Activated T-cell treated with anti-CD3 and anti-CD28 coated beads, Interleukin-2, amount 50 U/mL, for 24 hours (primary cell): ENCODE measurements around the gene TLCD1.

Experiments
- DNase-seq: peaks from one replicate; pipeline ENCODE4 v3.0.0-alpha.2; 2020
- H3K27ac Mint-ChIP-seq: 2 replicates; pipeline ENCODE4 v1.8.0; 2020; ENCODE audit warnings: mild to moderate bottlenecking, mixed read lengths
- H3K27me3 Mint-ChIP-seq: 2 replicates; pipeline ENCODE4 v1.8.0; 2020; ENCODE audit warnings: mixed read lengths
- H3K36me3 Mint-ChIP-seq: 2 replicates; pipeline ENCODE4 v1.8.0; 2020; ENCODE audit warnings: low read depth, mixed read lengths
- H3K4me1 Mint-ChIP-seq: 2 replicates; pipeline ENCODE4 v1.8.0; 2020; ENCODE audit warnings: low read depth, mixed read lengths
- H3K4me3 Mint-ChIP-seq: 2 replicates; pipeline ENCODE4 v1.8.0; 2020; ENCODE audit warnings: mild to moderate bottlenecking, moderate library complexity, mixed read lengths
- H3K9me3 Mint-ChIP-seq: 2 replicates; pipeline ENCODE4 v1.8.0; 2020; ENCODE audit warnings: mixed read lengths

The TLCD1 gene

DNA sequence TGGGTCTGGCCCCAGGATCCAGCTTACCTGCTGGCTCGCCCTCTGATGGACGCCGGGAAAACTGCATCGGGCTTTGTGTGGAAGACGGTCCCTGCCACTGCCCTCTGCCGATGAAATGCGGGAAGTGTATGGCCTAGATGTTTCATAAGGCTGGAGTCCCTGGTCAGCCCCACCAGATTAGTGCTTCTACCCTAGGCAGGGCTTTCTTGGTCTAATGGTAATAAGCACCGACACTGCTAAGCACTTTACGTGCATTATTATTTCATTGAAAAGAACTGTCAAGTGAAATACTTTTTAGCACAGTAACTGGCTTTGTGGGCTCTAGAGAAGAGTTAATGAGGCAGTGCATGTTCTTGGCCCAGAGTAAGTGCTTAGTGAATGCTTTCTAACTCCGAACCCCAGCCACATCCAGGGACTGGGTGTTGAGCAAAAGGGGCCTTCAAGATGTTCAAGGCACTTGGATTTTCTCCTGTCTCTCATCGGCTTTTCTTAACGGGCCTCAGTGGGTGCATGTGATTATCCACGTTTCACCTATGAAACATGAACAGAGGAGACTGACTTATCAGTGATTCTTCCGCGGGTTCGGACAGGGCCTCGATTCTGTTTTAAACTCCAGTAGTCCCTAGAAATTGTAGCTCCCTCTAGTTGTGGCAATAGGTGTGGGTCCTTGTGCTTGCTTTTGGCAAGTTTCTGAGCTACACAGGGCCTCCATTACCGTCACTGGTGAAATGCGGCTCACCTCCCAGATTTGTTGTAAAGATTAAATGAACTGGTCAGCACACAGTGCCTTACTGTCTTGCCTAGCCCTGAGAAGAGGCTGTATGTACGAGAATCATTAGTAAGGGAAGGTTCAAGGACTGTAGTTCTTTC lies 24.4 kb upstream of the TLCD1 start:
- peaks cover 82% of the 10 kb centered on the region for H3K36me3 Mint-ChIP-seq
- DNase-seq, result peak; percentile 89
- no peaks in the 10 kb centered on the region for H3K9me3 Mint-ChIP-seq
- H3K4me1 Mint-ChIP-seq, result peaks cover 49% of the 10 kb centered on the region
- H3K27me3 Mint-ChIP-seq, result no peaks in the 10 kb centered on the region
- H3K27ac Mint-ChIP-seq, result peak overlapping the region; percentile 80
- H3K4me3 Mint-ChIP-seq, result peak overlapping the region; percentile 51

DNA sequence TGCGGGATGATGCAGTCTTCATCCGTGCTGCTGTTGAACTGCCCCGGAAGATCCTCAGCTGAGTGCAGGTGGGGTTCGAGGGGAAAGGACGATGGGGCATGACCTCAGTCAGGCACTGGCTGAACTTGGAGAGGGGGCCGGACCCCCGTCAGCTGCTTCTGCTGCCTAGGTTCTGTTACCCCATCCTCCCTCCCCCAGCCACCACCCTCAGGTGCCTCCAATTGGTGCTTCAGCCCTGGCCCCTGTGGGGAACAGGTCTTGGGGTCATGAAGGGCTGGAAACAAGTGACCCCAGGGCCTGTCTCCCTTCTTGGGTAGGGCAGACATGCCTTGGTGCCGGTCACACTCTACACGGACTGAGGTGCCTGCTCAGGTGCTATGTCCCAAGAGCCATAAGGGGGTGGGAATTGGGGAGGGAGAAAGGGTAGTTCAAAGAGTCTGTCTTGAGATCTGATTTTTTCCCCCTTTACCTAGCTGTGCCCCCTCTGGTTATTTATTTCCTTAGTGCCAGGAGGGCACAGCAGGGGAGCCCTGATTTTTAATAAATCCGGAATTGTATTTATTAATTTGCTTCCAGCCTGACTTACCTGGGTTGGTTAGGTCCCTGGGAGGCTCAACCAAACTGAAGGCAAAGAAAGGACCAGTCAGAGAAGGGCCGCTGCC lies 23.6 kb upstream of the TLCD1 start:
- no peak for DNase-seq
- H3K4me3 Mint-ChIP-seq, result peak overlapping the region; percentile 51
- peak overlapping the region; percentile 92 for H3K27ac Mint-ChIP-seq
- H3K4me1 Mint-ChIP-seq, result peaks cover 49% of the 10 kb centered on the region
- no peaks in the 10 kb centered on the region for H3K9me3 Mint-ChIP-seq
- no peaks in the 10 kb centered on the region for H3K27me3 Mint-ChIP-seq
- peaks cover 84% of the 10 kb centered on the region for H3K36me3 Mint-ChIP-seq

GRCh38 chr17:28748852-28749515 lies 23.0 kb upstream of the TLCD1 start:
- H3K27me3 Mint-ChIP-seq, result no peaks in the 10 kb centered on the region
- peak overlapping the region; percentile 92 for H3K27ac Mint-ChIP-seq
- H3K4me1 Mint-ChIP-seq, result peaks cover 49% of the 10 kb centered on the region
- no peak for DNase-seq
- no peaks in the 10 kb centered on the region for H3K9me3 Mint-ChIP-seq
- H3K36me3 Mint-ChIP-seq, result peaks cover 84% of the 10 kb centered on the region
- H3K4me3 Mint-ChIP-seq, result peak overlapping the region; percentile 39

DNA sequence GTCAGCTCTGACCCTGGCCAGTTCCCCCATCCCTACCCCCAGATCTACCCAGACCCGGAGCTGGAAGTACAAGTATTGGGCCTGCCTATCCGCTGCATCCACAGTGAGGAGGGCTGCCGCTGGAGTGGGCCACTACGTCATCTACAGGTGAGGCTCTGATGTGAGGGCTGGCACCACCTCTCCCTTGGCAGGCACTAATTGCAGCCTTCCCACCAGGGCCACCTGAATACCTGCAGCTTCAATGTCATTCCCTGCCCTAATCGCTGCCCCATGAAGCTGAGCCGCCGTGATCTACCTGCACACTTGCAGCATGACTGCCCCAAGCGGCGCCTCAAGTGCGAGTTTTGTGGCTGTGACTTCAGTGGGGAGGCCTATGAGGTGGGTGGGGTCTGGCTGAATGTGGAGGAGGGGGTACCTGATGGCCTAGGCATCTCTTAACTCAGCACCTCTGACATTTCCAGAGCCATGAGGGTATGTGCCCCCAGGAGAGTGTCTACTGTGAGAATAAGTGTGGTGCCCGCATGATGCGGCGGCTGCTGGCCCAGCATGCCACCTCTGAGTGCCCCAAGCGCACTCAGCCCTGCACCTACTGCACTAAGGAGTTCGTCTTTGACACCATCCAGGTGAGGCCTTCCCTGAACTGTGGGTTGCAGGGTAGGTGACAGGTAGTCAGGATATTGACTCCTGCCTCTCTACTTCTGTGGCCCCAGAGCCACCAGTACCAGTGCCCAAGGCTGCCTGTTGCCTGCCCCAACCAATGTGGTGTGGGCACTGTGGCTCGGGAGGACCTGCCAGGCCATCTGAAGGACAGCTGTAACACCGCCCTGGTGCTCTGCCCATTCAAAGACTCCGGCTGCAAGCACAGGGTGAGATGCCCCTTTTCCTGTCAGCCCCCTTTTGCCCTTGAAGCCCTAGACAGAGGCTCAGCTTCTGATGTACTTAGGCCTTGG lies 22.0 kb upstream of the TLCD1 start:
- H3K4me3 Mint-ChIP-seq, result no peak overlapping the region
- H3K27ac Mint-ChIP-seq, result peak overlapping the region; percentile 92
- no peak for DNase-seq
- peaks cover 51% of the 10 kb centered on the region for H3K4me1 Mint-ChIP-seq
- no peaks in the 10 kb centered on the region for H3K27me3 Mint-ChIP-seq
- peaks cover 84% of the 10 kb centered on the region for H3K36me3 Mint-ChIP-seq
- H3K9me3 Mint-ChIP-seq, result no peaks in the 10 kb centered on the region

DNA sequence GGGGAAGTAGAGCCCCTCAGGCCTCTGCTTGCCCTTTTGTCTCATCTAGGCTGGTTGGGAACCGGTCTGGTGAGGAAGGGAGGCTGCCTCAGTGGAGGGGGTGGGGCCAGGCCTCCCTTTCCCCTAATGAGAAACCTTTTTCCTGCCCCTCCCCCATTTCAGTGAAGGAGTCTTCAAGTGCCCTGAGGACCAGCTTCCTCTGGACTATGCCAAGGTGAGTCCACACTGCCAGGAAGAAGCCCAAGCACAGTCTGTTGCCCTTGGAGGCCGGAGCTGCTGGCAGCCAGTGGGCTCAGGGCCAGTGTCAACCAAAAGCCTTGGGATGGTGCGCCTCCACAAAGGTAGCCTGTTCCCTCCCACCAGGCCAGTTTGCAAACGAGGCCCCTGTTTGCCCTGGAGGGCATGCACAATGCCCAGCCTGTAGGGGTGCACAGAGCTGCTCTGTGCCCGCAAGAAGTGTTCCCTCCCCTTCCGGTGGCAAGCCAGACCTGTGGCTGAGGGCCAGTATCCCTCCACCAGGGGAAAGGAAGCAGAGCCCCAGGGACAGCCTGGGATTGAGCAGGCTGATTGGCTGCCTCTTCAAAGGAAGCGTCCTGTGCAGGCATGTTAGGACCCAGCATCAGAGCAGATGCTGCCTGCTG lies 21.1 kb upstream of the TLCD1 start:
- no peaks in the 10 kb centered on the region for H3K27me3 Mint-ChIP-seq
- DNase-seq, result no peak
- H3K4me1 Mint-ChIP-seq, result peaks cover 50% of the 10 kb centered on the region
- peak overlapping the region; percentile 93 for H3K4me3 Mint-ChIP-seq
- no peaks in the 10 kb centered on the region for H3K9me3 Mint-ChIP-seq
- peak overlapping the region; percentile 92 for H3K27ac Mint-ChIP-seq
- peaks cover 77% of the 10 kb centered on the region for H3K36me3 Mint-ChIP-seq

- Mint-ChIP-seq H3K4me3 (peak overlapping the region; percentile 93), H3K27ac (peak overlapping the region; percentile 92), H3K36me3 (peaks cover 72% of the 10 kb centered on the region), H3K9me3 (no peaks in the 10 kb centered on the region), H3K4me1 (peaks cover 54% of the 10 kb centered on the region), H3K27me3 (no peaks in the 10 kb centered on the region)
- no peak for DNase-seq
Measured at GRCh38 chr17:28746611-28747050, 20.6 kb upstream of the TLCD1 start.

DNA sequence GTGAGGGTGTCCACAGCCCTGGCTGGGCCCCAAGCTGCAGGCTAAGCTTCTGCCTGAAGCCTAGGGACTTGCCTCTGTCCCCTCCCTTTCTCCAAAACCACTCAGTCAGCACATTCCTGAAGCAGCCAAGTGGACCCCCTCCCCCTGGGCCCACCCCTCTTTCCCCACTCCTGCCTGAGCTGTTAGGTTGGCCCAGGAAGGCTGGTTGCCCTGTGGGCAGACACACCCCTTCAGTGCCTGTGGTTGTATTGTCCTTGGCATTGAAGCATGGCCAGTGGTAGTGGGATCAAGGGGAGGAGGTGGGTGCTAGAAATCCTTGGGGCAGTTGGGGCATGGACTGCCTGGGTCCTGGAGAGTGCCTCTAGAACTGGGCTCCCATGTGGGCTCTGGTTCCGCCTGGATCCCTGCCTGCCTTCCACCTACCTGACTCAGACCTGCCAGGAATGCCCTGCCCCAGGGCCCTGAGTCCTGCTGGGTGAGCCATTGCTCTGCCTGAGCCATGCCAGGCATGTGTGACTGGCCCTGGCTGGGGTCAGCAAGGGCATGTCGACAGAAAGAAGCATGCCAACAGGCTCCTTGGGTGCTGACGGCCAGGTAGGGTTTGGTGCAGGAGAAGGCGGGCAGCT lies 19.9 kb upstream of the TLCD1 start:
- H3K9me3 Mint-ChIP-seq, result no peaks in the 10 kb centered on the region
- H3K27ac Mint-ChIP-seq, result peak overlapping the region; percentile 92
- no peak for DNase-seq

GRCh38 chr17:28744972-28745785 lies 19.1 kb upstream of the TLCD1 start:
- DNase-seq, result no peak
- peaks cover 58% of the 10 kb centered on the region for H3K4me1 Mint-ChIP-seq

More for the DNA sequence above, 19.9 kb upstream of the TLCD1 start:
- Mint-ChIP-seq H3K36me3 (peaks cover 64% of the 10 kb centered on the region), H3K4me3 (peak overlapping the region; percentile 93), H3K27me3 (no peaks in the 10 kb centered on the region), H3K4me1 (peaks cover 58% of the 10 kb centered on the region)

DNA sequence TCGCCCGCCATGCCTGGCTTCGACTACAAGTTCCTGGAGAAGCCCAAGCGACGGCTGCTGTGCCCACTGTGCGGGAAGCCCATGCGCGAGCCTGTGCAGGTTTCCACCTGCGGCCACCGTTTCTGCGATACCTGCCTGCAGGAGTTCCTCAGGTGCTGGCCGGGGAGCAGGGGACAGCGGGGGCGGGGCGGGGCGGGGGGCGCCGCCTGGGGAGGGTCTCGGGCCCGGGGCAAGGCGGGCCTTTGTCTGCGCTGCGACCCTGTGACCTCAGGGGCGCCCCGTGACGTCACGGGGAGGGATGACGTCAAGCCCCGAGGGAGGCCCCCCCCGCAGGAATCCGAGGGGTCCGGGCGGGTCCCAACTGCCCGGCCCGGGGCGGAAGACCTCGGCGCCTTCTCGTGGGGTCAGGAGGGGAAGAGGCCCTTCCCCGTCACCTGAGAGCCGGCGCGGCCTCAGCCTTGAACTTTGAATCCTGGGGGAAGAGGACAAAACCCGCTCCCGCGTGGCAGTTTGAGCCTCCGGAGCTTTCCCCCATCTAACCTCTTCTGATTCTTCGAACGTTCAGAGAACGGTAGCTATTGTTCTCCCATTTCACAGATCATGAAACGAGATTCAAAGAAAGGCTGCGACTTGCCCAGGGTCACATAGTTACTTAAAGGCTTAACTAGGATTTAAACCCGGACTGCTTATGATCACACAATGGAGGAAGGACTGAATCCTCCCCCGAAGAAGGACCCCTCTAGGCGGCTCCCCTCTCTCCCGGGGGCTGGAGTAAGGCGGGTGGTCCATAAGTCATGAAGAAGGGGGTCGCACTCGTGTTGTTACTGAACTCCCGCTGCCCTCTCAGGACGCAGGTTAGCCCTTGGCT lies 18.3 kb upstream of the TLCD1 start:
- DNase-seq, result peak; percentile 86
- H3K27ac Mint-ChIP-seq, result peak overlapping the region; percentile 92
- H3K27me3 Mint-ChIP-seq, result no peaks in the 10 kb centered on the region
- H3K4me1 Mint-ChIP-seq, result peaks cover 55% of the 10 kb centered on the region
- H3K4me3 Mint-ChIP-seq, result peak overlapping the region; percentile 93
- peaks cover 58% of the 10 kb centered on the region for H3K36me3 Mint-ChIP-seq
- H3K9me3 Mint-ChIP-seq, result peaks cover 2% of the 10 kb centered on the region

More at GRCh38 chr17:28744972-28745785, 19.1 kb upstream of the TLCD1 start:
- H3K27me3 Mint-ChIP-seq, result no peaks in the 10 kb centered on the region
- peak overlapping the region; percentile 92 for H3K27ac Mint-ChIP-seq
- no peaks in the 10 kb centered on the region for H3K9me3 Mint-ChIP-seq
- H3K4me3 Mint-ChIP-seq, result peak overlapping the region; percentile 93
- H3K36me3 Mint-ChIP-seq, result peaks cover 60% of the 10 kb centered on the region

GRCh38 chr17:28743243-28744103 lies 17.4 kb upstream of the TLCD1 start, which contains the start of gene TRAF4:
TRAF4 (plus strand) TSS chr17:28744011; CDS start chr17:28744113, 102 bp downstream.
- H3K9me3 Mint-ChIP-seq, result peaks cover 2% of the 10 kb centered on the region
- peaks cover 55% of the 10 kb centered on the region for H3K4me1 Mint-ChIP-seq
- peaks cover 56% of the 10 kb centered on the region for H3K36me3 Mint-ChIP-seq
- DNase-seq, result peak; percentile 89
- peak within 1 kb of the TSS; percentile 93 for H3K4me3 Mint-ChIP-seq
- no peaks in the 10 kb centered on the region for H3K27me3 Mint-ChIP-seq
- peak within 1 kb of the TSS; percentile 92 for H3K27ac Mint-ChIP-seq
